SK-N-SH treated with all-trans-retinoic acid at 6 μM for 48 hours (cell line): ENCODE measurements around the gene EIF4G1.

Source experiments
- ATAC-seq: fragments of 200-7000 bp; cut with Tn5 transposase; 3 replicates; pipeline ENCODE4 v1.9.1; 2020; ENCODE audit warnings: mild to moderate bottlenecking, moderate library complexity
- BACH2 ChIP-seq: fragments of 250-450 bp; sonication (Bioruptor Pico); IDR thresholded peaks from 2 replicates; pipeline ENCODE4 v1.9.0; 2021; ENCODE audit warnings: mild to moderate bottlenecking, borderline replicate concordance
- CREB5 ChIP-seq: fragments of 250-450 bp; sonication (Bioruptor Pico); IDR thresholded peaks from 2 replicates; pipeline ENCODE4 v1.5.1; 2020; ENCODE audit warnings: low read depth, mild to moderate bottlenecking, moderate library complexity
- CSRNP3 ChIP-seq: fragments of 250-450 bp; sonication (Bioruptor Pico); IDR thresholded peaks from 2 replicates; pipeline ENCODE4 v1.5.1; 2021; ENCODE audit warnings: mild to moderate bottlenecking, moderate library complexity
- ESRRG ChIP-seq: fragments of 250-450 bp; sonication (Bioruptor Pico); IDR thresholded peaks from 2 replicates; pipeline ENCODE4 v1.6.1; 2021; ENCODE audit warnings: mild to moderate bottlenecking
- GLIS3 ChIP-seq: fragments of 250-450 bp; sonication (Bioruptor Pico); IDR thresholded peaks from 2 replicates; pipeline ENCODE4 v1.5.0; 2020; ENCODE audit warnings: mild to moderate bottlenecking, moderate library complexity
- ISL1 ChIP-seq: fragments of 250-450 bp; sonication (Bioruptor Pico); IDR thresholded peaks from 2 replicates; pipeline ENCODE4 v2.1.2; 2022; ENCODE audit warnings: mild to moderate bottlenecking, moderate library complexity
- OSR1 ChIP-seq: fragments of 250-450 bp; sonication (Bioruptor Pico); IDR thresholded peaks from 2 replicates; pipeline ENCODE4 v1.8.0; 2022; ENCODE audit warnings: moderate library complexity, mild to moderate bottlenecking, inconsistent platforms
- RARB ChIP-seq: fragments of 250-450 bp; sonication (Bioruptor Pico); IDR thresholded peaks from 2 replicates; pipeline ENCODE4 v1.8.0; 2021; ENCODE audit warnings: mild to moderate bottlenecking, moderate library complexity
- SNAI2 ChIP-seq: fragments of 250-450 bp; sonication (Bioruptor Pico); IDR thresholded peaks from 2 replicates; pipeline ENCODE4 v1.5.0; 2020; ENCODE audit warnings: mild to moderate bottlenecking, moderate library complexity
- TCF4 ChIP-seq: fragments of 250-450 bp; sonication (Bioruptor Pico); IDR thresholded peaks from 2 replicates; pipeline ENCODE4 v1.8.0; 2021; ENCODE audit warnings: mild to moderate bottlenecking, moderate library complexity, borderline replicate concordance
- TOX ChIP-seq: fragments of 250-450 bp; sonication (Bioruptor Pico); IDR thresholded peaks from 2 replicates; pipeline ENCODE4 v1.8.0; 2021; ENCODE audit warnings: mild to moderate bottlenecking, moderate library complexity, borderline replicate concordance
- TSHZ2 ChIP-seq: fragments of 250-450 bp; sonication (Bioruptor Pico); IDR thresholded peaks from 2 replicates; pipeline ENCODE4 v1.5.0; 2020; ENCODE audit warnings: mild to moderate bottlenecking, moderate library complexity
- ZC3H10 ChIP-seq: fragments of 250-450 bp; sonication (Bioruptor Pico); IDR thresholded peaks from 2 replicates; pipeline ENCODE4 v1.5.1; 2021; ENCODE audit warnings: mild to moderate bottlenecking, moderate library complexity
- ZFP30 ChIP-seq: fragments of 450-650 bp; formaldehyde crosslinking; IDR thresholded peaks from 2 replicates; pipeline ENCODE4 v1.5.0; 2022; ENCODE audit warnings: mild to moderate bottlenecking, moderate library complexity
- ZNF565 ChIP-seq: fragments of 450-650 bp; formaldehyde crosslinking; conservative IDR thresholded peaks from 2 replicates; pipeline ENCODE4 v1.5.0; 2020; ENCODE audit warnings: low read depth, mild to moderate bottlenecking, moderate library complexity
- ZNF70 ChIP-seq: fragments of 450-650 bp; formaldehyde crosslinking; IDR thresholded peaks from 2 replicates; pipeline ENCODE4 v1.5.0; 2020; ENCODE audit warnings: mild to moderate bottlenecking, moderate library complexity
- ZNF8 ChIP-seq: fragments of 450-650 bp; formaldehyde crosslinking; IDR thresholded peaks from 2 replicates; pipeline ENCODE4 v1.5.0; 2020; ENCODE audit warnings: mild to moderate bottlenecking, moderate library complexity

The EIF4G1 gene

GRCh38 chr3:184346480-184347190, 32.2 kb downstream of the EIF4G1 start (continued):
- TF ChIP-seq TSHZ2 (CRISPR knock-in tag): no peak

- ATAC-seq: no peak
- TF ChIP-seq ZNF565 (no peak), ZNF8 (CRISPR knock-in tag) (no peak), CREB5 (CRISPR knock-in tag) (no peak), TOX (CRISPR knock-in tag) (no peak), GLIS3 (CRISPR knock-in tag) (no peak), OSR1 (no peak), ZC3H10 (no peak), BACH2 (CRISPR knock-in tag) (no peak), RARB (CRISPR knock-in tag) (no peak), TCF4 (no peak), ISL1 (CRISPR knock-in tag) (no peak), ZNF70 (CRISPR knock-in tag) (no peak), ESRRG (CRISPR knock-in tag) (no peak)
Observed at GRCh38 chr3:184347321-184348056, 33.1 kb downstream of the EIF4G1 start.

GRCh38 chr3:184348057-184348382, 33.6 kb downstream of the EIF4G1 start:
- ATAC-seq: no peak

More at GRCh38 chr3:184348057-184348382, 33.6 kb downstream of the EIF4G1 start:
- TF ChIP-seq TOX (CRISPR knock-in tag) (no peak), ZC3H10 (no peak), TSHZ2 (CRISPR knock-in tag) (no peak), ZNF70 (CRISPR knock-in tag) (no peak), ZNF8 (CRISPR knock-in tag) (no peak), SNAI2 (CRISPR knock-in tag) (no peak), BACH2 (CRISPR knock-in tag) (no peak), ZNF565 (no peak), CSRNP3 (CRISPR knock-in tag) (no peak), ZFP30 (CRISPR knock-in tag) (no peak)
